AG09309 (cell line): Measurements from ENCODE around the gene MSH3.
"Not testable (repeated sequence)": the region's sequence is repeated elsewhere in the genome, so short reads cannot be mapped to it uniquely, and the experiment has no call there.

Source experiments
- DNase-seq: peaks from one replicate; pipeline ENCODE4 v3.0.0-alpha.2; 2010; ENCODE audit warnings: low read depth
- H3K4me3 ChIP-seq: 2 replicates; pipeline ENCODE4 v1.5.1; 2011; ENCODE audit warnings: mild to moderate bottlenecking, low read depth, low read length, moderate library complexity; ENCODE audit not compliant: control insufficient read depth
- TF ChIP-seq, protein P1 (sequence below): IDR thresholded peaks from 2 replicates; pipeline ENCODE4 v1.5.1; 2011; ENCODE audit warnings: mild to moderate bottlenecking, low read depth, low read length, inconsistent platforms; ENCODE audit not compliant: insufficient read depth, control insufficient read depth; ENCODE audit errors: missing control alignments

MSH3 gene

DNA sequence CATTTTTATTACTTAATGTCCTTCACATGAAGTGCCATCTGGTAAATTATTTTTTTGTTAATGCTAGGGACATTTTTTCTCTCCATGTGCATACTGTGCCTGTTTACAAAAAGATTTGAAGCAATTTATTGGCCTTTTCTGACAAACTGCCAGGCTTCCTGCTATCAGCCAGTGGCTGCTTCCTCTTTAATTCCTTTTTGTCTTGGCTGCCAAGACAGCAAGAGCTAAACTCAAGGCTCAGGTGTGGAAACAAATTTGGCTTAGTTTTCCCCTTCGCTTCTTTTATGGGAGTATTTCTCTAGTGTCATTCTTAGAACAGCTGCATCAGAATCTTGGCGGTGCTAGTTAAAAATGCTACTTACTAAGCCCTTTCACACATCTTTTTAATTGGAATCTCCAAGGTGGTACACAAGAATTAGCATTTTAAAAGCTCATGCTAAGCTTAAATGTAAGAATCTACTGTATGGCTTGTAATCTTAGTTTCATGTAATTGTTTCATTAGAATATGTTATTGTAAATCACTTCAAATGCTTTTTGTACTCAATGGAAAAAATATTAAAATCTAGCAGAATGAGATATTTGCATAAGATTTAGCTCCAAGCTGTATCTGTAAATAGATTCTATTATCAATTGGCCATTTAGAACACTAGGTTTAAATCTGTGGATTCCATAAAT is 171.5 kb downstream of the MSH3 start:
- DNase-seq: no peak

DNA sequence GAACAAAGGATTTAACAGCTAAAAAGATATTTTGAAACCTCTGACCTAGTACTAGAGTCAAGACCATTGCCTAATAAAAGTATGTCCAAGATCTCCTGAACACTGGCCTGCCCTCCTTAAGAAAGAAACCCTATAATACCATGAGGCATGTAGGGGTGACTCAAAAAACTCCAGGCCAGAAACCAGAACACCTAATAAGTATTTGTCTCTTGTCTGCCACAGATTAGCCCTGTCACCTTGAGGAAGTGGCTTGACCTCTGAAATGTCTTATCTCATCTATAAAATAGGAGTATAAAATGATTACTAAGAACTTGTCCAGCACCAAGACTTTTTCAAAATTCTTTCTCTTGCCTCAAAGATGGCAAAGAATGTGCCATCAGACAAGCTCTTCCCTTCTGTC is 180.3 kb downstream of the MSH3 start:
- H3K4me3 ChIP-seq: no peak overlapping the region
- TF ChIP-seq, protein P1, sequence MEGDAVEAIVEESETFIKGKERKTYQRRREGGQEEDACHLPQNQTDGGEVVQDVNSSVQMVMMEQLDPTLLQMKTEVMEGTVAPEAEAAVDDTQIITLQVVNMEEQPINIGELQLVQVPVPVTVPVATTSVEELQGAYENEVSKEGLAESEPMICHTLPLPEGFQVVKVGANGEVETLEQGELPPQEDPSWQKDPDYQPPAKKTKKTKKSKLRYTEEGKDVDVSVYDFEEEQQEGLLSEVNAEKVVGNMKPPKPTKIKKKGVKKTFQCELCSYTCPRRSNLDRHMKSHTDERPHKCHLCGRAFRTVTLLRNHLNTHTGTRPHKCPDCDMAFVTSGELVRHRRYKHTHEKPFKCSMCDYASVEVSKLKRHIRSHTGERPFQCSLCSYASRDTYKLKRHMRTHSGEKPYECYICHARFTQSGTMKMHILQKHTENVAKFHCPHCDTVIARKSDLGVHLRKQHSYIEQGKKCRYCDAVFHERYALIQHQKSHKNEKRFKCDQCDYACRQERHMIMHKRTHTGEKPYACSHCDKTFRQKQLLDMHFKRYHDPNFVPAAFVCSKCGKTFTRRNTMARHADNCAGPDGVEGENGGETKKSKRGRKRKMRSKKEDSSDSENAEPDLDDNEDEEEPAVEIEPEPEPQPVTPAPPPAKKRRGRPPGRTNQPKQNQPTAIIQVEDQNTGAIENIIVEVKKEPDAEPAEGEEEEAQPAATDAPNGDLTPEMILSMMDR: no peak
- DNase-seq: no peak

More for the DNA sequence above, 171.5 kb downstream of the MSH3 start:
- TF ChIP-seq, protein P1: no peak
- H3K4me3 ChIP-seq: no peak overlapping the region

DNA sequence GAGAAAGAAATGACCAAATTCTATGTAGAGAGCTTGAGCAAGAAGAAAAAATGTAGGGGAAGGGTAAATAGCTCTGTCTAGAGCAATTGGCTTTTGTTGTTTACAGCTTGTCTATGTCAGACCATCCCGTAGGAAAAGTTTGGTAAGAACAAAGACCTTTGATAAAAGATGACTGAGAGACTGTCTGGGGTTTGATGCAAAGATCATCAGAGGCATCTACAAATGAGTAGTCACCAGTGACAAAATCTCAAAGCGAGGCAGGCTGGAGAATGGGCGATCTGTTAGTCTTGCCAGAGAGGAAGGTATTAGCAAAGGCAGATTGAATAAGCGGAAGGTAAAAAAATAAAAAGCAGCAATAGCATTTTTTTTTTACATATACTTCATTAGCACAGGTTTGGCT is 180.7 kb downstream of the MSH3 start:
- TF ChIP-seq, protein P1: no peak
- H3K4me3 ChIP-seq: no peak overlapping the region
- no peak for DNase-seq

DNA sequence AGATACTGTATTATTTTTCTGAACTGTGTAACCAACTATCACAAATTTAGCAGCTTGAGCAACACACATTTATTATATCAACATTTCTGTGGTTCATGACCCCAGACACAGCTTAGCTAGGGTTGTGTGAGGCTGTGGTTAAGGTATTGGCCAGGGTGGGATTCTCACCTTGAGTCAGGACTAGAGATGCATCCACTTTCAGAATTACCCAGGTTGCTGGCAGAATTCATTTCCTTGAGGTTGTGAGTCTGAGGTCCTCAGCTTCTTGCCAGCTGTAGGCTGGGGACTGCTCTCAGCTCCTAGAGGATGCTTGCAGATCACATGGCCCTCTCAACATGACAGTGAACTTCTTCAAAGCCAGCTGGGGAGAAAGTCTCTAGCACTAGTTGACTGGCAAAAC is 183.2 kb downstream of the MSH3 start:
- H3K4me3 ChIP-seq: no peak overlapping the region
- DNase-seq: no peak
- TF ChIP-seq, protein P1: no peak

- DNase-seq: not testable (repeated sequence)
These were observed 186.8 kb downstream of the MSH3 start for GRCh38 chr5:80841026-80841797.

DNA sequence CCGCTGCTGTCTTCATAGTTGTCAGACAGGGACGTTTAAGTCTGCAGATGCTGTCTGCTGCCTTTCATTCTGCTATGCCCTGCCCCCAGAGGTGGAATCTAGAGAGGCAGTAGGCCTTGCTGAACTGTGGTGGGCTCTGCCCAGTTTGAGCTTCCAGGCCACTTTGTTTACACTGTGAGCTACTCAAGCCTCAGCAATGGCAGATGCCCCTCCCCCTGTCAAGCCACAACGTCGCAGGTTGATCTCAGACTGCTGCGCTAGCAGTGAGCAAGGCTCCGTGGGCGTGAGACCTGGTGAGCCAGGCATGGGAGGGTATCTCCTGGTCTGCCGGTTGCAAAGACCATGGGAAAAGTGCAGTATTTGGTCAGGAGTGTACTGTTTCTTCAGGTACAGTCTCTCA is 192.0 kb downstream of the MSH3 start:
- H3K4me3 ChIP-seq, DNase-seq: not testable (repeated sequence)

More at GRCh38 chr5:80841026-80841797, 186.8 kb downstream of the MSH3 start:
- H3K4me3 ChIP-seq: not testable (repeated sequence)

- DNase-seq, H3K4me3 ChIP-seq: not testable (repeated sequence)
These were observed 195.7 kb downstream of the MSH3 start for GRCh38 chr5:80850168-80850567.

- TF ChIP-seq, protein P1: no peak
- H3K4me3 ChIP-seq: no peak overlapping the region
These were observed 198.1 kb downstream of the MSH3 start for GRCh38 chr5:80852331-80853245.

More at GRCh38 chr5:80852331-80853245, 198.1 kb downstream of the MSH3 start:
- no peak for DNase-seq
